T47D (cell line): Measurements from ENCODE around the gene MRPL24.
"Not testable (repeated sequence)": the region's sequence is repeated elsewhere in the genome, so short reads cannot be mapped to it uniquely, and the experiment has no call there.

Source experiments
- DNase-seq, 2 experiments: peaks; one replicate each; pipeline versions ENCODE4 v3.0.0 to v3.0.0-alpha.2; 2011 to 2012; ENCODE audit warnings: low read depth in 1 of 2, low spot score in 1 of 2
- JUND ChIP-seq: IDR thresholded peaks from 2 replicates; pipeline ENCODE4 v1.6.1; 2012; ENCODE audit warnings: low read depth
- in situ Hi-C: cut with HindIII; loops from 2 replicates; pipeline ENCODE4 v1.10.0; 2016; ENCODE audit warnings: low sequenced_read_pairs, low pct_unique_long_range_greater_than_20kb

The MRPL24 gene

DNA sequence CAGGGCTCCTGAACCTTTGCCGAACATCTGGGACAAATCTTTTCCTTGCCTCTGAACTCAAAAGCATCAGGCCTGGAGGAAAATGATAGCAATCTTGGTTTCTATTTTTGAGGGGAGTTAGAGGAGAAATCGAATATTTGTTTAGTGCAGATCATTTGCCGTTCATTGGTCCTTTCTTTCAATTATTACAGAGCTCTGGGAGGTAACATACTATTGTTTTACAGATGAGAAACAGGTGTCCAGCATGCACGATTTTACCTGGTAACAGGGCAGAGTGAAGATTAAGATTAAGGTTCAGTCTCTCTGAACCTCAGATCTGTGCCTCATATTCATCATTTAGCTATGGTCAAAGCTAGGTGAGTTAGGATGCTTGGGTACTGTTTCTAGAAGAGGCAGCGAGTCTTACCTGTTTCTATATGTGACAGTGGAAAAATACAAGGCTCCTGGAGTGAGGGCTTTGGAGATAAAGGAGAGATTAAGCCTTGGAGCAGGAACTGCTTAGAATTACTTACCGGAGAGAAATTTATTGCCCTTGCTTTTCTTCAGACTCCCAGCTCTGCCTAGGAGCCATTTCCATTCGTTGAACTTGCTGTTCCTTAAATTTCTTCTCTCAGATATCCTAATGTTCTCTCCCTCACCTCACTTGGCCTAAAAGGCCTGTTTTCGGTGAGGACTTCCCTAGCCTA, 27.9 kb upstream of the MRPL24 start:
- no peak for DNase-seq
- in situ Hi-C loops = no loop called here
- TF ChIP-seq JUND = no peak

GRCh38 chr1:156767879-156768604, 27.2 kb upstream of the MRPL24 start:
- peak in 1 of 2 experiments; percentile 29 for DNase-seq
- no peak for TF ChIP-seq JUND
- in situ Hi-C loops = no loop called here

GRCh38 chr1:156767101-156767878, 26.4 kb upstream of the MRPL24 start, which contains the start of gene PRCC:
TSS of gene PRCC (plus strand) at chr1:156767535. CDS start at chr1:156767772, 237 bp downstream.
- TF ChIP-seq JUND = no peak
- in situ Hi-C loops = no loop called here
- peak; percentile 76 to 100 for DNase-seq

- in situ Hi-C loops = no loop called here
- TF ChIP-seq JUND = no peak
- no peak for DNase-seq
Observed at GRCh38 chr1:156766298-156767100, 25.6 kb upstream of the MRPL24 start.

- in situ Hi-C loops = no loop called here
- no peak for DNase-seq
Observed at GRCh38 chr1:156765666-156766065, 24.8 kb upstream of the MRPL24 start.

DNA sequence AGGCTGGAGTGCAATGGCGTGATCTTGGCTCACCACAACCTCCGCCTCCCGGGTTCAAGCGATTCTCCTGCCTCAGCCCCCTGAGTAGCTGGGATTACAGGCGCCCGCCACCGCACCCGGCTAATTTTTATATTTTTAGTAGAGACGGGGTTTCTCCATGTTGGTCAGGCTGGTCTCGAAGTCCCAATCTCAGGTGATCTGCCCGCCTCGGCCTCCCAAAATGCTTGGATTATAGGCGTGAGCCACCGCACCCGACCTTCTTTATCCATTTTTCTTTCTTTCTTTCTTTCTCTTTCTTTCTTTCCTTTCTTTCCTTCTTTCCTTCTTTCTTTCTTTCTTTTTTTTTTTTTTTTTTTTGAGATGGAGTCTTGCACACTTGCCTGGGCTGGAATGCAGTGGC, 24.2 kb upstream of the MRPL24 start:
- DNase-seq, in situ Hi-C loops: not testable (repeated sequence)

More at GRCh38 chr1:156765666-156766065, 24.8 kb upstream of the MRPL24 start:
- no peak for TF ChIP-seq JUND

- in situ Hi-C loops = no loop called here
- no peak for TF ChIP-seq JUND
- DNase-seq = no peak
Observed at GRCh38 chr1:156760796-156761104, 19.9 kb upstream of the MRPL24 start.

- no peak for TF ChIP-seq JUND
- in situ Hi-C loops = no loop called here
- DNase-seq = no peak
Observed at GRCh38 chr1:156760092-156760795, 19.4 kb upstream of the MRPL24 start.

DNA sequence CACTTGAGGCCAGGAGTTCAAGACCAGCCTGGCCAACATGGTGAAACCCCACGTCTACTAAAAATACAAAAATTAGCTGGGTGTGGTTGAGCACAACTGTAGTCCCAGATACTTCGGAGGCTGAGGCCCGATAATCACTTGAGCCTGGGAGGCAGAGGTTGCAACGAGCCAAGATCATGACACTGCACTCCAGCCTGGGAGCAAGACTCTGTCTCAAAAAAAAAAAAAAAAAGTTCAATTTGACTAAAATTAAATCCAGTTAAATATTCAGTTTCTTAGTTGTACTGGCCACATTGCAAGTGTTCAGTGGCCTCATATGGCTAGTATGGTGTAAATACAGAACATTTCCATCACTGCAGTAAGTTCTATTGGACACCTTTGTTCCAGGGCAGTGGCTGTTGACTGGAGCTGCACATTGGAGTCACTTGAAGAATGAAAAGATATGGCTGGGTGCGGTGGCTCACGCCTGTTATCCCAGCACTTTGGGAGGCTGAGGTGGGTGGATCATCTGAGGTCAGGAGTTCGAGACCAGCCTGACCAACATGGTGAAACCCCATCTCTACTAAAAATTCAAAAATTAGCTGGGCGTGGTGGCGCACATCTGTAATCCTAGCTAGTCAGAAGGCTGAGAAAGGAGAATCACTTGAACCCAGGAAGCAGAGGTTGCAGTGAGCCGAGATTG, 16.8 kb upstream of the MRPL24 start:
- in situ Hi-C loops, DNase-seq: not testable (repeated sequence)

GRCh38 chr1:156756355-156756754, 15.5 kb upstream of the MRPL24 start:
- TF ChIP-seq JUND = no peak
- no peak for DNase-seq
- in situ Hi-C loops = no loop called here

DNA sequence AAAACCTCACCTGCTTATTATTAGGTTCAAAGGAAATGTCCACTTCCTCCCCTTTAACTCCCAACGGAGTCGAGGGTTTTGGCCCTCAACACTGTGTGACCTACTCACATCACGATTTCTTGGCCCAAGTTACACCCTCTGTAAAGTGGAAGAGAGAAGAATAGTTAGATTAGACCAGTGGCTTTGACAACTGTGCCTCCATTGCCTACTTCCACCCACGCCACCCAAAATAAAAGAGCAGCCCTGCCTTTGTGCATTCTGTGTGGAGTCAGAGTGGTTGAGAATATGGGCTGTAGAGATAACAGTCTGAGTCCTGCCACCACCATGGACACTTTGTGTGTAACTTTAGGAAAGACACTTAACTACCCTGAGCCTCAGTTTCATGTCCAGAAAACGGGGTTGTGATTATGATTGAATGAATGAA, 14.7 kb upstream of the MRPL24 start:
- DNase-seq = no peak
- TF ChIP-seq JUND = no peak
- in situ Hi-C loops = no loop called here
